ENCODE data around the gene KCNK6. TPM values are rescaled to one million over a fixed set of nuclear protein-coding genes. Genes with fewer than 3 reads are reported as not detected.

KCNK6 gene
- total and polyA plus RNA-seq, 2 of the 8 experiments (the other 6 are each of a cell fraction or from before 2014, with no cell fraction given): 10.6 to 13.3 TPM

- TF ChIP-seq, protein P1, sequence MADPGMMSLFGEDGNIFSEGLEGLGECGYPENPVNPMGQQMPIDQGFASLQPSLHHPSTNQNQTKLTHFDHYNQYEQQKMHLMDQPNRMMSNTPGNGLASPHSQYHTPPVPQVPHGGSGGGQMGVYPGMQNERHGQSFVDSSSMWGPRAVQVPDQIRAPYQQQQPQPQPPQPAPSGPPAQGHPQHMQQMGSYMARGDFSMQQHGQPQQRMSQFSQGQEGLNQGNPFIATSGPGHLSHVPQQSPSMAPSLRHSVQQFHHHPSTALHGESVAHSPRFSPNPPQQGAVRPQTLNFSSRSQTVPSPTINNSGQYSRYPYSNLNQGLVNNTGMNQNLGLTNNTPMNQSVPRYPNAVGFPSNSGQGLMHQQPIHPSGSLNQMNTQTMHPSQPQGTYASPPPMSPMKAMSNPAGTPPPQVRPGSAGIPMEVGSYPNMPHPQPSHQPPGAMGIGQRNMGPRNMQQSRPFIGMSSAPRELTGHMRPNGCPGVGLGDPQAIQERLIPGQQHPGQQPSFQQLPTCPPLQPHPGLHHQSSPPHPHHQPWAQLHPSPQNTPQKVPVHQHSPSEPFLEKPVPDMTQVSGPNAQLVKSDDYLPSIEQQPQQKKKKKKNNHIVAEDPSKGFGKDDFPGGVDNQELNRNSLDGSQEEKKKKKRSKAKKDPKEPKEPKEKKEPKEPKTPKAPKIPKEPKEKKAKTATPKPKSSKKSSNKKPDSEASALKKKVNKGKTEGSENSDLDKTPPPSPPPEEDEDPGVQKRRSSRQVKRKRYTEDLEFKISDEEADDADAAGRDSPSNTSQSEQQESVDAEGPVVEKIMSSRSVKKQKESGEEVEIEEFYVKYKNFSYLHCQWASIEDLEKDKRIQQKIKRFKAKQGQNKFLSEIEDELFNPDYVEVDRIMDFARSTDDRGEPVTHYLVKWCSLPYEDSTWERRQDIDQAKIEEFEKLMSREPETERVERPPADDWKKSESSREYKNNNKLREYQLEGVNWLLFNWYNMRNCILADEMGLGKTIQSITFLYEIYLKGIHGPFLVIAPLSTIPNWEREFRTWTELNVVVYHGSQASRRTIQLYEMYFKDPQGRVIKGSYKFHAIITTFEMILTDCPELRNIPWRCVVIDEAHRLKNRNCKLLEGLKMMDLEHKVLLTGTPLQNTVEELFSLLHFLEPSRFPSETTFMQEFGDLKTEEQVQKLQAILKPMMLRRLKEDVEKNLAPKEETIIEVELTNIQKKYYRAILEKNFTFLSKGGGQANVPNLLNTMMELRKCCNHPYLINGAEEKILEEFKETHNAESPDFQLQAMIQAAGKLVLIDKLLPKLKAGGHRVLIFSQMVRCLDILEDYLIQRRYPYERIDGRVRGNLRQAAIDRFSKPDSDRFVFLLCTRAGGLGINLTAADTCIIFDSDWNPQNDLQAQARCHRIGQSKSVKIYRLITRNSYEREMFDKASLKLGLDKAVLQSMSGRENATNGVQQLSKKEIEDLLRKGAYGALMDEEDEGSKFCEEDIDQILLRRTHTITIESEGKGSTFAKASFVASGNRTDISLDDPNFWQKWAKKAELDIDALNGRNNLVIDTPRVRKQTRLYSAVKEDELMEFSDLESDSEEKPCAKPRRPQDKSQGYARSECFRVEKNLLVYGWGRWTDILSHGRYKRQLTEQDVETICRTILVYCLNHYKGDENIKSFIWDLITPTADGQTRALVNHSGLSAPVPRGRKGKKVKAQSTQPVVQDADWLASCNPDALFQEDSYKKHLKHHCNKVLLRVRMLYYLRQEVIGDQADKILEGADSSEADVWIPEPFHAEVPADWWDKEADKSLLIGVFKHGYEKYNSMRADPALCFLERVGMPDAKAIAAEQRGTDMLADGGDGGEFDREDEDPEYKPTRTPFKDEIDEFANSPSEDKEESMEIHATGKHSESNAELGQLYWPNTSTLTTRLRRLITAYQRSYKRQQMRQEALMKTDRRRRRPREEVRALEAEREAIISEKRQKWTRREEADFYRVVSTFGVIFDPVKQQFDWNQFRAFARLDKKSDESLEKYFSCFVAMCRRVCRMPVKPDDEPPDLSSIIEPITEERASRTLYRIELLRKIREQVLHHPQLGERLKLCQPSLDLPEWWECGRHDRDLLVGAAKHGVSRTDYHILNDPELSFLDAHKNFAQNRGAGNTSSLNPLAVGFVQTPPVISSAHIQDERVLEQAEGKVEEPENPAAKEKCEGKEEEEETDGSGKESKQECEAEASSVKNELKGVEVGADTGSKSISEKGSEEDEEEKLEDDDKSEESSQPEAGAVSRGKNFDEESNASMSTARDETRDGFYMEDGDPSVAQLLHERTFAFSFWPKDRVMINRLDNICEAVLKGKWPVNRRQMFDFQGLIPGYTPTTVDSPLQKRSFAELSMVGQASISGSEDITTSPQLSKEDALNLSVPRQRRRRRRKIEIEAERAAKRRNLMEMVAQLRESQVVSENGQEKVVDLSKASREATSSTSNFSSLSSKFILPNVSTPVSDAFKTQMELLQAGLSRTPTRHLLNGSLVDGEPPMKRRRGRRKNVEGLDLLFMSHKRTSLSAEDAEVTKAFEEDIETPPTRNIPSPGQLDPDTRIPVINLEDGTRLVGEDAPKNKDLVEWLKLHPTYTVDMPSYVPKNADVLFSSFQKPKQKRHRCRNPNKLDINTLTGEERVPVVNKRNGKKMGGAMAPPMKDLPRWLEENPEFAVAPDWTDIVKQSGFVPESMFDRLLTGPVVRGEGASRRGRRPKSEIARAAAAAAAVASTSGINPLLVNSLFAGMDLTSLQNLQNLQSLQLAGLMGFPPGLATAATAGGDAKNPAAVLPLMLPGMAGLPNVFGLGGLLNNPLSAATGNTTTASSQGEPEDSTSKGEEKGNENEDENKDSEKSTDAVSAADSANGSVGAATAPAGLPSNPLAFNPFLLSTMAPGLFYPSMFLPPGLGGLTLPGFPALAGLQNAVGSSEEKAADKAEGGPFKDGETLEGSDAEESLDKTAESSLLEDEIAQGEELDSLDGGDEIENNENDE (IDR thresholded peaks at IDR 0.05; ENCODE audit: insufficient replicate concordance, low read length): no peak
- TF ChIP-seq CREB1 (IDR thresholded peaks at IDR 0.05): peak; percentile 93
- TF ChIP-seq YY1 (IDR thresholded peaks at IDR 0.05; ENCODE audit: low read depth, low read length): peak; percentile 98
- TF ChIP-seq ASH2L (IDR thresholded peaks at IDR 0.05; ENCODE audit: low read length): no peak
- TF ChIP-seq MAX (IDR thresholded peaks at IDR 0.05): no peak; the same call in none of the 2 replicates
- TF ChIP-seq TCF12 (IDR thresholded peaks at IDR 0.05; ENCODE audit: low read depth, low read length): peak; percentile 68; the same call in 1 of the 2 replicates
- no peak for TF ChIP-seq EZH2 (IDR thresholded peaks at IDR 0.05; ENCODE audit: low read depth, low read length, severe bottlenecking)
- TF ChIP-seq SIRT6 (IDR thresholded peaks at IDR 0.05; ENCODE audit: low read length): no peak
- TF ChIP-seq PHF8 (conservative IDR thresholded peaks at IDR 0.05; ENCODE audit: low read depth, low read length): peak; percentile 97
- TF ChIP-seq TEAD4 (IDR thresholded peaks at IDR 0.05; ENCODE audit: low read depth, low read length): no peak
- no peak for TF ChIP-seq SP2 (IDR thresholded peaks at IDR 0.05; ENCODE audit: low read length)
Measured at GRCh38 chr19:38374332-38375097, 54.9 kb downstream of the KCNK6 start, which contains the start of gene PSMD8 (continued).

Data from H1 (cell line).